ENCODE data around the gene SH2D3C.

The SH2D3C gene

DNA sequence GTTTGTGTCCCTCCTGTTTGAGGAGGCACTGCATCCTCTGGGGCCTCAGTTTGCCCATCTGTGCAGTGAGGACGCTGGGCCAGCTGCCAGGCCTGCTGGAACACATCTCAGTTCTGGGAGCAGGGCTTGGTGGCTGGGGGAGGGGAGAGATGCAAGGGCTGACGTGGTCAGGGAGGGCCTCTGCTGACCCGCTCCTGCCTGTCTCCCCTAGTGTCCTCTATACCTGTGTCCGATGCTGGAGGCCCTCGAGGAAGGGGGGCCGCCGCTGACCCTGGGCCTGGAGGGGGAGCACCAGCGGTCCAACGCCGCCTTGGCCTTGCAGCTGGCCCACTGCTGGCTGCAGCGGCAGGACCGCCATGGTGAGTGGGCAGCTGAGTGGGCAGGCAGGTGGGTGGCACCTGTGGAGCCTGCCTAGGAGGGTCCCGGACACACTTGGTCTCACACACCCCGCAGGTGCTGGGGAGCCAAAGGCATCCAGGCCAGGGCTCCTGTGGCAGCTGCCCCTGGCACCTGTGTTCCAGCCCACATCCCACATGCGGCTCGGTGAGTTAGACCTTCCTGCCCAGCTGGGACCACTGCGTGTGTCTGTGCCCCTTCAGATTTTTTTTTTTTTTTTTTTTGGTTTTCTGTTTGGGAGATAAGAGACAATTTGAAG is 30.0 kb upstream of the SH2D3C start:
- no peak for DNase-seq (ENCODE audit: extremely low read depth in 1 of 2, low read depth in 1 of 2)

DNA sequence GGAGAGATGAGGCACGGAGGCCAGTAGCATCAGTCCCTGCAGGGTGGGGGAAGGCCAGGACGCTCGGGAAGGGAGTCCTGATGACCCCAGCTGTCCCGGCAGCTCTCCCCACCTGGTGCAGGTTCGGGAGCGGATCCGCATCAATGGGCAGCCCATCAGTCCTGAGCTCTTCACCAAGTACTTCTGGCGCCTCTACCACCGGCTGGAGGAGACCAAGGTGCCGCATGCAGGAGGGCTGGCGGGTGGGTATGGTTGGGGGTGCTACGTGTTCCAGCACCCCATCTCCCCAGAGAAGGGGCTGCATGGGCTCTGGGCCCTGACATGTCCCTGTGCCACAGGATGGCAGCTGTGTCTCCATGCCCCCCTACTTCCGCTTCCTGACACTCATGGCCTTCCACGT is 28.4 kb upstream of the SH2D3C start:
- DNase-seq (ENCODE audit: extremely low read depth in 1 of 2, low read depth in 1 of 2) = no peak

DNA sequence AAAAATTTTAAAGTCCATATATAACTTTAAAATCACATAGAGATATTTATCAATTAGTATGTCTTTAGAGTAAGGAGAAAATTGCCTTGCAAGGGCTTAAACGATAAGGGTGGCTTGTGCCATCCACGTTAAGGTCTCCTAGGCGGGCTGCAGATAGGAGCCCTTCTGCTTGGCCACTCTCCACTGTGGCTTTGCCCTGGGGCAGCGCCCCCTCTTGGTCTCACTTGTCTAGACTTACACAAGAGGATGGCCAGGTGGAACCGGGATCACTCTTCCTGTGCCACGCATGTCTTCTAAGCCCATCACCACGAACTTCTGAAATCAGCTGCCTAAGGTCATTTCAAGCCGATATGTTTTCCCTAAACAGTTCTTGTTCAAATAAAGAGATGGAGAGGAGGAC is 27.2 kb upstream of the SH2D3C start:
- no peak for DNase-seq (ENCODE audit: extremely low read depth in 1 of 2, low read depth in 1 of 2)

DNA sequence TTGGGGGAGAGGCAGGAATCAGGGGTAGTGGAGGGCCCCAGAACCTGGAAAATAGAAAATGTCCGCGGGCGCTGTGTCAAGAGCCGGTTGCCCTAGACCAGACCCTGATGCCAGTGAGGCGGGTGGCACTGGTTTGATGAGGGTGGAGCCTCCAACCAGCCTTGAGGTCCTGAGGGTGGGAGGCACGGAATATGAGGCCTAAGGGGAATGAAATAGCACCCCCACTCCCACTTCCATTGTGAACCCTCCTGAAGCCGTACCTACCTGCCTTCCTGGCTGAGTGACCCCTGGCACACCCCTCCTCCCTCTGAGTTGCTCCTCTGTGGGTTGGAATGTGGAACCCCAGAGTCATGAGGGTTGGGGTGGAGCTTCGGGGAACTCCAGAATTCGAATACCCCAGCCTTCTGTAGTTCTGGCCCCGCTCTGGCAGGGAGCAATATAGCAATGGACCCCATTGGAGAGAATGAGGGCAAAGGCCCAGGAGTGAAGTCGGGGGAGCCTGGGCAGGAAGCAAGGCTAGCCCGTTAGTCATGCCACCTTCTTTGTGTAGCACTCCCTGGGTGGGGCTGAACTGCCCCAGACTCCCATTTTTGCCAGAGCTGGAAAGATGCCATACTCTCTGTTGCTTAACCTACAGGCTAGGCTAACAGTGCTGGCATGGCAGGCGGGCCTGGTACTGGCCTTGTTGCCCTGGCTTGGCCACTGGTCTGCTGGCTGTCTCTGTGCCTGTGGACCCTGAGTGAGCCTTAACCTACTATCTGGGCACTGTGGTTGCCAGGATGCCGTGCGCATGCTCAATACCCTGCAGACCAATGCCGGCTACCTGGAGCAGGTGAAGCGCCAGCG is 25.3 kb upstream of the SH2D3C start:
- no peak for DNase-seq (ENCODE audit: extremely low read depth in 1 of 2, low read depth in 1 of 2)

DNA sequence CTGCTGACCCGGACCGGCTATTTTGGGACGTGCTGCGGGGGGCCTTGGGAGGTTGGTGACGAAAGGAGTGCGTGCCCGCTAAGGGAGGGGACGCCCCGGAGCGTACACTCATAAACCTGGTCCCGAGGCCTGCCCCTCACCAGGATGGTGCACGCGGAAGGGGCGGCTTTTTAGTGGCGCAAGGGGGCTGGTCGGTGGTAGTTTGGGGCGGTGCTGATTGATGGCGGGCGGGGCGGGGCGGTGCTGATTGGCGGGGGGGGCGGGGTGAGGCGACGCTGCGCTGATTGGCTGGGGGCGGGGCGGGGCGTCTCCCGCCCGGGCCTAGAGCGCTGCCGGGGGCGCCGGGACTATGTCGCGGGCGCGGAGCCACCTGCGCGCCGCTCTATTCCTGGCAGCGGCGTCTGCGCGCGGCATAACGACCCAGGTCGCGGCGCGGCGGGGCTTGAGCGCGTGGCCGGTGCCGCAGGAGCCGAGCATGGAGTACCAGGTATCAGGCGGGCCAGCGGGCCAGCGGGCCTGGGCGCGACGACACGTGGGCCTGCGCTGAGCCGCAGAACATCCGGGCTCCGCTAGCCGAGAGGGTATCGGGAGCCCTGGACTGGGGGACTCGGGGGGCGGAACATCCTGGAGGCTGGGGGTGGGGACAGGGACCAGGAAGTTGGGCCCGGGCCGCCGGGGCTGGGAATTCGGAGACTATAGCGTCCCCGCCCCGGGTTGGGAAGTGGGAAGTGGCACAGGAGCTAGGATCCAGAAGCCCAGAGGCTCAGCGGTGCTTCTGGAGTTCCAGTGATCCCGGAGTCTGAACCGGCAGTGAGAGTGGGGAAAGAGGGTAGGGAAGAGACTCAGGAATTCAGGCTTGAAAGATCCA is 24.3 kb upstream of the SH2D3C start, which contains the start of gene FPGS:
Gene FPGS (plus strand): TSS at position 307 of the 868 bp plus-strand sequence. CDS start 43 bp downstream, at position 350.
- peak; percentile 67 to 84 for DNase-seq (ENCODE audit: extremely low read depth in 1 of 2, low read depth in 1 of 2)

DNA sequence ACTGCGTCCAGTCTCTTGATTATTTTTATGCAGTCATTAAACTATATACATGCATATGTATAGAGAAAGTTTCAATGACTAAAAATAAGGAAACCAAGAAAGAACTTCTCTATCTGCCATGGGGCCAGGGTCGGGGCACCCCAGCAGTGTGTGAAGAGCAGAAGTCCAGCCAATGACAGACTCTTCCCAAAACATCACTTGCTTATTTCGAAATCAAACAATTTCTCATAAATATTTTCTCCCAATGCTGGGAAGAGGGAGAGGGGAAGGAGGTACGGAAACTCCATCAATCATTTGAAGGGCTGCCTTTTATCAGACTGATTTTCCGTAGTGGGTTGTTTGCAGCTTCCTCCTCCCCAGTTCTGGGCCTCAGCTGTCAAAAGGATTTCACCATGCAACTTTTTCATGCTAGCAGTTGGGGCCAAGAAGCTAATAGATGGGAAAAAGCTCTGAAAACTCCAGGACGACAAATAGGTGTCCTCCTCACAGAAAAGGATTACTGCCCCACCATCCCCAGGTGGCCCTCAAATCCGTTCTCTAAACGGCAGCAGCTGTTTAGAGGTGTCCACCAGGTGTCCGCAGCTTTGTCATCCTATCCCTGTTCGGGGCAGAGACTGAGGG is 23.6 kb upstream of the SH2D3C start:
- DNase-seq (ENCODE audit: extremely low read depth in 1 of 2, low read depth in 1 of 2) = no peak

DNA sequence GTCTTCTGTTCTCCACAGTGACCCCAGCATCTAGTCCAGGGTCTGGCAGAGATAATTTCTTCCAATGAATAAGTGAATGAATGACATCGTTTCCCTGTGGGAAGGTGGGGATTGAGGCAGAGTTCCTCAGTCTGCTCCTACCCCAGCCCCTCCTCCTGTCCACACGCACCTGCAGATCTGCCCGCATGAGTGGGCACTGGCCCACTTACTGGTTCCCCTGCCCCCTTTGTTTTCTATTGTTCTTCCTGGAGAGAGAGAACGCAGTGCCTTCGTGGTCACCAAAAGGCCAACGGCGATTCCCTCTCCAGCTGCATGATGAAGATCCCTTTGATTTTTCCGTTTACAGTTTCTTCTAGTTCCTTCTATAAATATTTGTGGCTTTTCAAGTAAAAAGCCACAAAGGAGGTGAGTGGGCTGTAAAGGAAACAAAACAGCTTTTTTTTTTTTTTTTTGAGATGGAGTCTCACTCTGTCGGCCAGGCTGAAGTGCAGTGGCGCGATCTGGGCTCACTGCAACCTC is 18.4 kb upstream of the SH2D3C start:
- no peak for DNase-seq (ENCODE audit: extremely low read depth in 1 of 2, low read depth in 1 of 2)

DNA sequence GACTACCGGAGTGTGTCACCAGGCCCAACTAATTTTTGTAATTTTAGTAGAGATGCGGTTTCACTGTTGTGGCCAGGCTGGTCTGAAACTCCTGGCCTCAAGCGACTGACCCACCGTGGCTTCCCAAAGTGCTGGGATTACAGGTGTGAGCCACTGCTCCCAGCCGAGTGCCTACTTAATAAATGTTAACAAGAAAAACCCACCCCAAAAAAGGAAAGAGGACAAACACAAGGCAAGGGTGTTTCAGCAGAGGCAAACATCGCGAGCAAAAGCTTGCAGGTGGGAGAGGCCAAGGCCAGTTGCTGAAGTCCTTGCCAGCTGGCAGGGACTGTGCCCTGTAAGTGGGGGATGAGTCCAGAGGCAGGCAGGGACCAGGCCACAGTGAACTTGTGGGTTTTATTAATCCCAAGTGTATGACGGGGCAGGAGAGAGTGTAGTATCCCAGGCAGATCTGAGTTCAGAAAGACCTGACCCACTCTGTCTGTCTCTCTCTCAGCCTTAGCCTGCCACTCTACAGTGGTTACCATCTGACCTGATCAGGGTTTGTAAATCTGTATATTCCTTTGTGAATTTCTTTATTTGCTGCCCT is 17.9 kb upstream of the SH2D3C start:
- DNase-seq (ENCODE audit: extremely low read depth in 1 of 2, low read depth in 1 of 2) = no peak

DNA sequence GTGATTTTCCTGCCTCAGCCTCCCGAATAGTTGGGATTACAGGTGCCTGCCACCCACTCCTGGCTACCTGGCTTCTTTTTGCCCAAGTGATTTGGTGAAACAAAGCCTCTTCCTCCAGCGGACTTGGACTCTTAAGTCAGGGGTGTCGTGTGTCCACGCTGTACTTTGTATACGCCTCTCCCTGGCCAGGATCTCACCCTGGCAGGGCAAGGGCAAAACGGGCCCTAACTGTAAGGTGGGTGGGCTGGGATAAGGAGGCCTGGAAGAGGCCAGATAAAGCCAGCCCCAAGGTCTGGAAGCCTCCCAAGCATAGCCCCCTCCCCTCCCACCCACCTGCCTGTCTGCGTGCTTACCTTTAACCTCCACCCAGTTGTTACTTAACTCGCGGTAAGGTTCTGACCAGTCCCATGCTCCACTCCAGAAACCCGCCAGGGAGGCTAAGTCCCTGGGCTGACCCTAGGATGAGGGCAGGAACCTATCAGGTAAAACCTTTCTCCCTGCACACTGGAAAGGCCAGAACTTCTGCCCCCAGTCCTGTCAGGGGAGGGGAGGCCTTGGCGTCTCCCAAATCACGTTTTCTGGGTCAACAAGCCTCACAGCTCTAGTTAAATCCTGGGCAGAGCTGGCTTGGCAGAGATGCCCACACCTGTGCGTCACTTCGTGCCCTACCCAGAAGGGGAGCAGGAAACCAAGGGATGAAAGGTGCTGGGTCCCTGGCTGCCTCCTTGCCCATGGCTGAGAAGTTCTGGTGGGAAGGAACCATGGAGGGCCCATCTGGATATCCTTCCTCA is 15.7 kb upstream of the SH2D3C start:
- DNase-seq (ENCODE audit: extremely low read depth in 1 of 2, low read depth in 1 of 2) = no peak

DNA sequence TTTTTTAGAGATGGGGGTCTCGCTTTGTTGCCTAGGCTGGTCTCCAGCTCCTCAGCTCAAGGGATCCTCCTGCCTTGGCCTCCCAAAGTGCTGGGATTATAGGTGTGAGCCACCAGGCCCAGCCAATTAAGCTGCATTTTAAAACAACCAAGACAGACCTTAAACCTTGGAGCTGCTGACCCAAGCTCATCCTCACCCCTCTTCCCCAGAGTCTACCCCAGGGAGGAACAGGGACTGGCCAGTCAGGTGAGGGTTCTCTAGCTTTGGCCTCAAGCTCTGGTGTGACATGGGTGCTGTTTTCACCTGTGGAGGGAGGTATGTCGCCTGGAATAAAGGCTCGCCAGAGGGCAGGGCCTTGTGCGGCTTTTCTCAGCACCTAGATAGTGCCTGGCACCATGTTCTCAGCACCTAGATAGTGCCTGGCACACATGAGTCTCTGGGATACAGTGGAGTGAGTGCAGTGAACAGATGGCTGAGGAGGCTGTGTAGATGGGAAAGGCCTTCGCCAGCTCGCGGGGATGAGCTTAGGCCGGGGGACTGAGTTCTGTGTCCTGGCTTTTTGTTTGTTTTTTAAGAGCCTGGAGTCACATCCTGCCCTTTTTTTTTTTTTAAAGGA is 14.7 kb upstream of the SH2D3C start:
- DNase-seq (ENCODE audit: extremely low read depth in 1 of 2, low read depth in 1 of 2) = no peak

DNA sequence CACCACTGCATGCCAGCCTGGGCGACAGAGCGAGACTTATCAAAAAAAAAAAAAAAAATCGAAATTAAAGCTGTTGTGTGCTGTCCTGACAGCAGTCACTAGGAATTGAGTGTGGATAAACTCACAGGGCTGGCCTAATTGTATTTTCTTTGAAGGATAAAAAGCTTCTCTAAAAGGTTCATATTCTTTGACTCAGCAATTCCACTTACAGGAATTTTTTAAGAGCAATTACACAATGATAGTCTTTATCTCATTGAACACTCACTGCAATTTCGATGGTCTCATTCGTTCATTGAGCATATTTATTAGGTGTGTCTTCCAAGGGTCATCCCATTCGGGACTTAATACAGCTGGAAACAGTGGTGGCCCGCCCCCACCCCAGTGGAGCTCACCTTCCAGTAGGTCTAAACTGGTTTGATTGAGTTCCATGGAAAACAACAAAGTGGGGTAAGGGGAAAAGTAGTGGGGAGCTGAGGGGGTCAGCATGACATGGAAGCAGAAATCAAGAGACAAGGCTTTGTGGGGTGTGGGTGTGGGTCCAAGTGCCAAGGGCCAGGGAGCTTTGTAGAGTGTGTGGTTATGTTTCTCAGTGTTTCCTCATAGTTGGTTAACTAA is 14.1 kb upstream of the SH2D3C start:
- DNase-seq (ENCODE audit: extremely low read depth in 1 of 2, low read depth in 1 of 2) = no peak

DNA sequence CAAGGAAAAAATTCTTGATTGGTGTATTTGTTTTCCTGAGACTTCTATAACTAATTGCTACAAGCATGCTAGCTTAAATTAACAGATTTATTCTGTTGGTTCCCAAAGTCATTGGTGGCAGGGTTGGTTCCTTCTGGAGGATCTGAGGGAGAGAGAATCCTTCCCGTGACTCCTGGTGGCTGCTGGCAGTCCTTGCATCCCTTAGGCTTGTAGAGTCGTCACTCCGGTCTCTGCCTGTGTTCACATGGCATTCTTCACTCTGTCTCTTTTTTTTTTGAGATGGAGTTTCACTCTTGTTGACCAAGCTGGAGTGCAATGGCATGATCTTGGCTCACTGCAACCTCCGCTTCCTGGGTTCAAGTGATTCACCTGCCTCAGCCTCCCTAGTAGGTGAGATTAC is 12.6 kb upstream of the SH2D3C start:
- no peak for DNase-seq (ENCODE audit: extremely low read depth in 1 of 2, low read depth in 1 of 2)

DNA sequence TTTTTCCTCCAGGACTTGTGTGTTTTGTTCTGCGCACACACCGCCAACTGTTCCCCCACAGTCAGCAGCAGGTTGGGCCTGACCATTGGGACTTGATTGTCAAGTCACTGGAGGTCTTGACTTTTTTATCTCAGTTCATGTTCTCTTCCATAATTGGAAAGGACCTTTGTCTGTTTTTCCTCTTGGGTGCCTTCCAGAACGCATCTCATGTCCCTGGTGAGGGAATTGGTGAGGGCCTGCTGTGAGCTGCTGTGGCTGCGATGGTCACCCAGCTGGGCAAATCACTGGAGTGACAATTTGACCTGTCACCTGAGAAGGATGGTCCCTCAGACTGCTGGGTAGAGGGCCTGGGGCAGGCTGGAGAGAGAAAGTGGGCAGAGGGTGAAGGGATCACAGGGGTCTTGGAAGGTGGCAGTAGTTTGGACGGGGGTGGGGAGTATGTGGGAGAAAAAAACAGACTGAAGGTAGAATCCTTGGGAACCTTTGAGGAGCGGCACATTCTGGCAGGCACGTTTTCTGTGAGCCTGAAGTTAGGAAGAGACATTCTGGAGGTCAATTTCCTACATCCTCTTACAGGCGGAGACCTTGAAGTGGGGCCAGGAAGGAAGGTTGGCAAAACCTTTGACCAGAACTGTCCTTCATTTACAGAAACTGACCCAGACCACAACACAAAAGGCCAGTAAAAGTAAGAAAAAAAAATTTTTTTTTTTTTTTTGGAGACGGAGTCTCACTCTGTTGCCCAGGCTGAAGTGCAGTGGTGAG is 11.8 kb upstream of the SH2D3C start:
- no peak for DNase-seq (ENCODE audit: extremely low read depth in 1 of 2, low read depth in 1 of 2)

DNA sequence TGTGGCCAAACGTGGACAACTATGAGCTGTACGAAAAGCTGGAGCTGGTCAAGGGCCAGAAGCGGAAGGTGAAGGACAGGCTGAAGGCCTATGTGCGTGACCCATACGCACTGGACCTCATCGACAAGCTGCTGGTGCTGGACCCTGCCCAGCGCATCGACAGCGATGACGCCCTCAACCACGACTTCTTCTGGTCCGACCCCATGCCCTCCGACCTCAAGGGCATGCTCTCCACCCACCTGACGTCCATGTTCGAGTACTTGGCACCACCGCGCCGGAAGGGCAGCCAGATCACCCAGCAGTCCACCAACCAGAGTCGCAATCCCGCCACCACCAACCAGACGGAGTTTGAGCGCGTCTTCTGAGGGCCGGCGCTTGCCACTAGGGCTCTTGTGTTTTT is 10.7 kb upstream of the SH2D3C start:
- DNase-seq (ENCODE audit: extremely low read depth in 1 of 2, low read depth in 1 of 2) = no peak

DNA sequence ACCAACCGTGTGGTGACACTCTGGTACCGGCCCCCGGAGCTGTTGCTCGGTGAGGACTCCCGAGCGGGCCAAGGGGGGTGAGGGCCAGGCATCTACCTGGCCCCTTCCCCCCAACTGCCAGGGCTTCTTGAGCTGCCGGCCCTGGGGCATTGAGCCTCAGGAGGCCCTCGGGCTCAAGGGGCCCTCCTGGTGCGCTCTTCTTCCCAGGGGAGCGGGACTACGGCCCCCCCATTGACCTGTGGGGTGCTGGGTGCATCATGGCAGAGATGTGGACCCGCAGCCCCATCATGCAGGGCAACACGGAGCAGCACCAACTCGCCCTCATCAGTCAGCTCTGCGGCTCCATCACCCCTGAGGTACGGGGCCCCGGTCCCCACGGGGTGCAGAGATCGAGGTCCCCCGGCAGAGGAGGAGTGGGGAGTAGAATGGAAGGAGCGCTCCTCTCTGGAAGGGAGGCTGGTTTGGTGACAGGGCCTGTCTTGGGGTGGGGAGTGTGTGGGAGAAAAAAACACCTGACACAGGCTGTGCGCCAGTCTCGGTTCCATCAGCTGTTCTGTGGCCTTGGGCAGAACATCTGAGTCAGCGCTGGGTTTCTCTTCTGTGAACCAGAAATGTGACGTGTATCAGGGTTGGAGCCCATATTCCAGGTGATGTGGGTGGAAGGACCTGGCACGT is 10.0 kb upstream of the SH2D3C start:
- peak; percentile 46 to 79 for DNase-seq (ENCODE audit: extremely low read depth in 1 of 2, low read depth in 1 of 2)

DNA sequence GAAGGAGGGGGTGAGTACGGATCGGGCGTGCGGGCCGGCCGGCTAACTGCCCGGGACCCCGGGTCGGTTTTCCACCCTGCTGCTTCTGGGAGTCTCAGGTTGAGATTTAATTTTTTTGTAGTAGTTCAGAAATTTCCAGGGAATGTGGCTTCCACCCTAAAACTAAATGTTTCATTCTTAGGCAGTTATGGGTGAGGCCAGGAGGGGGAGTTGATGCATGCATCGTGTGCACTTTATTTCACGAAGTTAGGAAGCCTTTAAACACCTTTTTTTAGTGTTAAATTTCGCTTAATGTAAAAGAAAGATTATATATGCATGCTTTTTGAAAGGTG is 8.3 kb upstream of the SH2D3C start:
- DNase-seq (ENCODE audit: extremely low read depth in 1 of 2, low read depth in 1 of 2) = no peak

DNA sequence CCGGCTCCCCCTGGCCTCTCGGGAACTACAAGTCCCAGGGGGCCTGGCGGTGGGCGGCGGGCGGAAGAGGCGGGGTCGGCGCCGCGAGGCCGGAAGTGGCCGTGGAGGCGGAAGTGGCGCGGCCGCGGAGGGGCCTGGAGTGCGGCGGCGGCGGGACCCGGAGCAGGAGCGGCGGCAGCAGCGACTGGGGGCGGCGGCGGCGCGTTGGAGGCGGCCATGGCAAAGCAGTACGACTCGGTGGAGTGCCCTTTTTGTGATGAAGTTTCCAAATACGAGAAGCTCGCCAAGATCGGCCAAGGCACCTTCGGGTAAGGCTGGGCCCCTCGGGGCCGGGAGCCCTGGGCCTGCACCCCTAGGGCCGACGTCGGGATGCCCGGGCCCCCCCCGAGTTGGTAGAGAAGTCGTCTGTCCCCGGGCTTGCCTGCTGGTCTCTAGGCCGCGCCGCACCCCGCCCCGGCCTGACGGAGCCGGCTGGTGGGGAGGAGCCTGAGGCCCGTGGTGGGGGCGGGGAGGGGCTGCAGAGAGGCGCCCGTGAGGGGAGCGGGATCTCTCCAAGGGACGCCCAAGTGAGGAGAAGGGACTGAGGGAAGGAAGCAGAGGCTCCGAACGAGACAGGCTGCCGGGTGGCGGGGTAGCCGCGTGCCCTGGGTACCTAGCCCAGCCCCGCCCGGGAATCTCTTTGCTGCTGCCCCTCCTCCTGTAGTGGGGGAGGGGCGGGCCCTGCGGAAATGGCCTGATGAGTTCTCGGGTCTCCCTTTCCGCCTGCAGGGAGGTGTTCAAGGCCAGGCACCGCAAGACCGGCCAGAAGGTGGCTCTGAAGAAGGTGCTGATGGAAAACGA is 7.7 kb upstream of the SH2D3C start, which contains the start of gene CDK9:
Gene CDK9 (plus strand): TSS at position 102 of the 840 bp plus-strand sequence. CDS start 115 bp downstream, at position 217.
- peak; percentile 87 to 91 for DNase-seq (ENCODE audit: extremely low read depth in 1 of 2, low read depth in 1 of 2)

Data from stimulated activated CD8-positive, alpha-beta memory T cell treated with anti-CD3 and anti-CD28 coated beads, Interleukin-7, amount 100 ng/mL, for 48 hours (primary cell).